Hepatocyte (in vitro differentiated cells): ENCODE measurements around the gene PAX5.

Experiments
- CTCF ChIP-seq: fragments of 200-600 bp; sonication (generic); IDR thresholded peaks from 2 replicates; pipeline ENCODE4 v1.5.1; 2016; ENCODE audit warnings: antibody characterized with exemption, mild to moderate bottlenecking; ENCODE audit not compliant: poor library complexity
- EZH2 ChIP-seq: fragments of 200-600 bp; sonication (generic); IDR thresholded peaks from 2 replicates; pipeline ENCODE4 v1.6.1; 2016; ENCODE audit warnings: antibody characterized with exemption, mild to moderate bottlenecking, borderline replicate concordance

- no peak for TF ChIP-seq CTCF
- TF ChIP-seq EZH2, result no peak
Observed at GRCh38 chr9:37010180-37010579, 23.9 kb downstream of the PAX5 start.
